Astrocyte (in vitro differentiated cells and primary cell): ENCODE results near the gene FUT1.

Source experiments
- CTCF ChIP-seq: IDR thresholded peaks from 2 replicates; pipeline ENCODE4 v1.5.1; 2011; ENCODE audit warnings: low read depth, mild to moderate bottlenecking, inconsistent platforms, low read length, moderate library complexity; ENCODE audit not compliant: insufficient read depth
- EZH2 ChIP-seq: IDR thresholded peaks from 2 replicates; pipeline ENCODE4 v1.6.1; 2012; ENCODE audit warnings: mild to moderate bottlenecking, low read length, inconsistent platforms; ENCODE audit not compliant: insufficient read depth

GRCh38 chr19:48724796-48725753, 27.4 kb downstream of the FUT1 start:
- no peak for TF ChIP-seq CTCF
- no peak for TF ChIP-seq EZH2
